Panc1 (cell line): ENCODE data around the gene BSND. TPM values are rescaled to one million over a fixed set of nuclear protein-coding genes. Genes with fewer than 3 reads are reported as not detected.

ENCODE experiments used
- ATAC-seq: fragments of 200-7000 bp; cut with Tn5 transposase; 2 replicates; pipeline ENCODE4 v1.9.1; 2020; ENCODE audit warnings: mild to moderate bottlenecking, moderate library complexity
- BruUV-seq: library from RNA; stranded (reverse); fragments of 400-500 nt; replicated peaks from 2 replicates; lab custom pipeline; 2021; lab: Mats Ljungman, UMichigan
- CTCF ChIA-PET: fragments of 300-600 bp; sonication (Branson Sonifier 250); formaldehyde crosslinking; loops from one replicate; lab custom pipeline; 2022; ENCODE audit warnings: antibody characterized with exemption; lab: Charles Lee
- POLR2A ChIA-PET: fragments of 300-600 bp; sonication (Branson Sonifier 250); formaldehyde crosslinking; loops from one replicate; lab custom pipeline; 2022; ENCODE audit warnings: antibody characterized with exemption; lab: Charles Lee
- DNase-seq: peaks from one replicate; pipeline ENCODE4 v3.0.0-alpha.2; 2010; ENCODE audit warnings: low read depth, low spot score
- H3K27ac ChIP-seq: 2 replicates; pipeline ENCODE4 v1.5.1; 2011; ENCODE audit warnings: mild to moderate bottlenecking, low read length, inconsistent platforms
- H3K27me3 ChIP-seq: fragments of 200-500 bp; sonication (Bioruptor generic); 2 replicates; pipeline ENCODE4 v1.6.0; 2014; ENCODE audit warnings: low read length, inconsistent platforms; ENCODE audit not compliant: control insufficient read depth, insufficient read depth
- H3K36me3 ChIP-seq: fragments of 200-500 bp; sonication (Bioruptor generic); 2 replicates; pipeline ENCODE4 v1.5.1; 2014; ENCODE audit warnings: inconsistent platforms, mild to moderate bottlenecking, low read length, moderate library complexity; ENCODE audit not compliant: control insufficient read depth, insufficient read depth
- H3K4me1 ChIP-seq: 2 replicates; pipeline ENCODE4 v1.5.1; 2011; ENCODE audit warnings: inconsistent platforms, mild to moderate bottlenecking, low read length, moderate library complexity; ENCODE audit not compliant: control insufficient read depth, insufficient read depth
- H3K4me3 ChIP-seq, 2 experiments: 2 replicates each; pipeline ENCODE4 v1.5.1; 2011 to 2012; ENCODE audit warnings: low read depth in 2 of 2, low read length in 2 of 2, mild to moderate bottlenecking in 2 of 2, inconsistent platforms in 1 of 2, moderate library complexity in 1 of 2
- H3K9me3 ChIP-seq: fragments of 200-500 bp; sonication (Bioruptor generic); 2 replicates; pipeline ENCODE4 v1.5.1; 2014; ENCODE audit warnings: low read depth, mild to moderate bottlenecking, inconsistent platforms, low read length, moderate library complexity; ENCODE audit not compliant: control insufficient read depth, insufficient read depth
- POLR2AphosphoS5 ChIP-seq: IDR thresholded peaks from 2 replicates; pipeline ENCODE4 v1.6.1; 2012; ENCODE audit warnings: mild to moderate bottlenecking, low read depth, low read length, moderate library complexity
- SIN3A ChIP-seq: IDR thresholded peaks from 2 replicates; pipeline ENCODE4 v1.6.1; 2012; ENCODE audit warnings: low read depth, mild to moderate bottlenecking, low read length, moderate library complexity, borderline replicate concordance; ENCODE audit not compliant: insufficient read depth
- TCF7L2 ChIP-seq: IDR thresholded peaks from 2 replicates; pipeline ENCODE4 v1.6.1; 2011; ENCODE audit warnings: mild to moderate bottlenecking, low read depth, low read length, inconsistent platforms
- in situ Hi-C: cut with HindIII; loops from 2 replicates; pipeline ENCODE4 v1.10.0; 2016; ENCODE audit warnings: low sequenced_read_pairs, low pct_unique_long_range_greater_than_20kb
- intact Hi-C: fragments of 100-400 bp; cut with micrococcal nuclease; formaldehyde crosslinking; loops from one replicate; pipeline ENCODE4 v1.10.0; 2022; ENCODE audit not compliant: unreplicated experiment
- total RNA-seq: library from RNA; stranded (reverse); gene quantifications from one replicate; pipeline ENCODE4 v1.2.1, GENCODE V29; 2021; ENCODE audit not compliant: unreplicated experiment
- TF ChIP-seq, protein P1 (sequence below): fragments of 450-650 bp; IDR thresholded peaks from 2 replicates; pipeline ENCODE4 v1.5.1; 2017; ENCODE audit warnings: mild to moderate bottlenecking
- TF ChIP-seq, protein P2 (sequence below), 2 experiments: IDR thresholded peaks; 2 replicates each; pipeline ENCODE4 v1.6.1; 2011 to 2012; ENCODE audit warnings: low read depth in 2 of 2, control low read depth in 1 of 2, low read length in 1 of 2, mild to moderate bottlenecking in 1 of 2, moderate library complexity in 1 of 2; ENCODE audit not compliant: insufficient read depth in 1 of 2

The BSND gene
- total RNA-seq, 1 experiment from 2014 or later = not detected

DNA sequence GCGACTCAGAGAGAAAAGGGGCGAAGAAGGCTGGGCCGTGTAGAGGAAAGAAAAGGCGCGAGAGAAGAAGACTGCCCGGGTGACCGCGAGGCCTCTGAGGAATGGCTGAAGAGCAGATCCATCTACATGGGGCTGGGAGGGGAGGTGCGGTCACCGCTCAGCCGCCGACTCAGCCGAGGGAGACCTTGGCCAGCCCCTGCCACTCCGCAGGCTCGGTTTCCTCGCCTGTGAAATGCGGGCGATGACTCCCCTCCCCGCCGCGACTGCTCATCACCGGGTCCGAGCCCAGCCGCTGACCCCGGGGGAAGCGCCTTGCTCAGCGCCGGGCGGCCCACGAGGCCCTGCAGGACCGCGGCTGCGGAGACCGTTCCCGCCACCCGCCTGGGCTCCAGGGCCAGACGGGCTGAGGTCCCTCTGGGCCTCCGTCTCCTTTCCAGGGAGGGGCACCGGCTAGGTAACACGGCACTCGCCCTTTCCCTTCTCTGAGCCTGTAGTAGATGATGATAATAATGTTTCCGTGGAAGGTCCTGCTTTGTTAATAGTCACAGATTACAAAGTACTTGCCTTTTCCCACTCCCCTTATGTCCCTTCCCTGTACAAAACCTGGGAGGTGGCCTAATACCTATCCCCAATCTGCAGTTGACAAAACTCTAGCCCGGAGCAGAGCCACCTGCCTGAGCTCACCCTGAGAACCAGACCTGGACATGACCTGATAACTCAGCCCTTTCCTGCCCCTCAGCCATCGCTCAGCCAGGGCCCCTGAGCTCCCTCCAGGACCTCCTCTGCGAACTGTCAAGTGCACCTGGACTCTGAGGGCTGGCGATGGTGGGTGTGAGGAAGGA, 1.6 kb upstream of the BSND start:
- Histone ChIP-seq H3K9me3 (no peaks in the 10 kb centered on the region), H3K27me3 (no peaks in the 10 kb centered on the region), H3K4me1 (no peaks in the 10 kb centered on the region), H3K36me3 (no peaks in the 10 kb centered on the region), H3K27ac (no peak overlapping the region), H3K4me3 (no peak overlapping the region)
- ChIA-PET POLR2A (interaction anchor here (0.7 kb wide), 1 partner anchor 152 kb away, joined by 6 read pairs; no protein-coding TSS in a partner anchor), CTCF (interaction anchor here (0.8 to 2.8 kb wide), 5 partner anchors 19 to 52 kb away, joined by 3 to 19 read pairs (median 9); no protein-coding TSS in a partner anchor)
- intact Hi-C loops (loop anchor here (1.0 kb wide), 2 partner anchors 47 to 52 kb away; no protein-coding TSS in a partner anchor), in situ Hi-C loops (no loop called here)
- ATAC-seq (peak; percentile 70), DNase-seq (no peak)
- BruUV-seq = no TSS peak
- TF ChIP-seq TCF7L2 (no peak), SIN3A (no peak)

DNA sequence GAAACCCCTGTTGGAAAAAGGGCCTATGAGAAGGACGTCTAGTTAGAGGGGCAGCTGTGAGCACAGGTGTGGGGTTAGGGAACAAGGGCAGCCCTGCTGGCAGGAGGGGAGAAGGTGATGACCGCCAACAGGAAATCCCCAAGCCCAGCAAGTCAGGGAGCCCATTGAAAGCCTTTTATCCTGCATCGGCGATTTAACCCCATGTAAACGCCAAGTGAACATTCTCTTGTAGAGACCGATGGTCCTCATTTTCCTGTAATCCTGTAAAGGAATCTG, 1.1 kb upstream of the BSND start:
- no peaks in the 10 kb centered on the region for H3K27me3 ChIP-seq
- POLR2A ChIA-PET = no interaction called here
- intact Hi-C loops (no loop called here), in situ Hi-C loops (no loop called here)
- no TSS peak for BruUV-seq
- H3K36me3 ChIP-seq = no peaks in the 10 kb centered on the region
- no peak for DNase-seq
- no peak overlapping the region for H3K27ac ChIP-seq
- no peak for ATAC-seq
- CTCF ChIA-PET = interaction anchor here (1.6 to 2.8 kb wide), 2 partner anchors 24 to 52 kb away, joined by 9 to 19 read pairs; no protein-coding TSS in a partner anchor
- H3K4me1 ChIP-seq = no peaks in the 10 kb centered on the region
- no peaks in the 10 kb centered on the region for H3K9me3 ChIP-seq
- H3K4me3 ChIP-seq = no peak overlapping the region
- TF ChIP-seq POLR2AphosphoS5 = no peak

DNA sequence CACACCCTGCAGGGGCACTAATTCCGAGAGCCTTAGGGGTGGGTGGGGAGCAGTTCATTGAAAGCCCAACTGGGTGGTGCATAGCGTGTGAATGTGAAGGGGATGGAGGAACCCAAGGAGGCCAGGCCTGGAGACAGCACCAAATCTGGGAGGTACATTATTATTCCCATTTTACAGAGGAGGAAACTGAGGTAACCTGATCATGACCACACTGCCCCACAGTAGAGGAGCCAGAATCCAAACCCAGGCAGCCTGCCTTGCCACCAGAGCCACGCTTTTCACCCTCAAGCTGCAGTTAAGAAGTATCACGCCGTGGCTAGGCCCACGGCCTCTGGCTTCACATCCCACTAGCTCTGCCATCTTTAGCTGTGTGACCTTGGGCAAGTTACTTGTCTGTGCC, 633 bp upstream of the BSND start:
- no peaks in the 10 kb centered on the region for H3K36me3 ChIP-seq
- H3K27ac ChIP-seq = no peak overlapping the region
- POLR2A ChIA-PET = no interaction called here
- ATAC-seq (no peak), DNase-seq (no peak)
- H3K4me3 ChIP-seq = no peak overlapping the region
- intact Hi-C loops = no loop called here
- TF ChIP-seq POLR2AphosphoS5 (no peak), SIN3A (no peak), TCF7L2 (no peak)
- TF ChIP-seq, protein P1, sequence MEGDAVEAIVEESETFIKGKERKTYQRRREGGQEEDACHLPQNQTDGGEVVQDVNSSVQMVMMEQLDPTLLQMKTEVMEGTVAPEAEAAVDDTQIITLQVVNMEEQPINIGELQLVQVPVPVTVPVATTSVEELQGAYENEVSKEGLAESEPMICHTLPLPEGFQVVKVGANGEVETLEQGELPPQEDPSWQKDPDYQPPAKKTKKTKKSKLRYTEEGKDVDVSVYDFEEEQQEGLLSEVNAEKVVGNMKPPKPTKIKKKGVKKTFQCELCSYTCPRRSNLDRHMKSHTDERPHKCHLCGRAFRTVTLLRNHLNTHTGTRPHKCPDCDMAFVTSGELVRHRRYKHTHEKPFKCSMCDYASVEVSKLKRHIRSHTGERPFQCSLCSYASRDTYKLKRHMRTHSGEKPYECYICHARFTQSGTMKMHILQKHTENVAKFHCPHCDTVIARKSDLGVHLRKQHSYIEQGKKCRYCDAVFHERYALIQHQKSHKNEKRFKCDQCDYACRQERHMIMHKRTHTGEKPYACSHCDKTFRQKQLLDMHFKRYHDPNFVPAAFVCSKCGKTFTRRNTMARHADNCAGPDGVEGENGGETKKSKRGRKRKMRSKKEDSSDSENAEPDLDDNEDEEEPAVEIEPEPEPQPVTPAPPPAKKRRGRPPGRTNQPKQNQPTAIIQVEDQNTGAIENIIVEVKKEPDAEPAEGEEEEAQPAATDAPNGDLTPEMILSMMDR = no peak
- TF ChIP-seq, protein P2, sequence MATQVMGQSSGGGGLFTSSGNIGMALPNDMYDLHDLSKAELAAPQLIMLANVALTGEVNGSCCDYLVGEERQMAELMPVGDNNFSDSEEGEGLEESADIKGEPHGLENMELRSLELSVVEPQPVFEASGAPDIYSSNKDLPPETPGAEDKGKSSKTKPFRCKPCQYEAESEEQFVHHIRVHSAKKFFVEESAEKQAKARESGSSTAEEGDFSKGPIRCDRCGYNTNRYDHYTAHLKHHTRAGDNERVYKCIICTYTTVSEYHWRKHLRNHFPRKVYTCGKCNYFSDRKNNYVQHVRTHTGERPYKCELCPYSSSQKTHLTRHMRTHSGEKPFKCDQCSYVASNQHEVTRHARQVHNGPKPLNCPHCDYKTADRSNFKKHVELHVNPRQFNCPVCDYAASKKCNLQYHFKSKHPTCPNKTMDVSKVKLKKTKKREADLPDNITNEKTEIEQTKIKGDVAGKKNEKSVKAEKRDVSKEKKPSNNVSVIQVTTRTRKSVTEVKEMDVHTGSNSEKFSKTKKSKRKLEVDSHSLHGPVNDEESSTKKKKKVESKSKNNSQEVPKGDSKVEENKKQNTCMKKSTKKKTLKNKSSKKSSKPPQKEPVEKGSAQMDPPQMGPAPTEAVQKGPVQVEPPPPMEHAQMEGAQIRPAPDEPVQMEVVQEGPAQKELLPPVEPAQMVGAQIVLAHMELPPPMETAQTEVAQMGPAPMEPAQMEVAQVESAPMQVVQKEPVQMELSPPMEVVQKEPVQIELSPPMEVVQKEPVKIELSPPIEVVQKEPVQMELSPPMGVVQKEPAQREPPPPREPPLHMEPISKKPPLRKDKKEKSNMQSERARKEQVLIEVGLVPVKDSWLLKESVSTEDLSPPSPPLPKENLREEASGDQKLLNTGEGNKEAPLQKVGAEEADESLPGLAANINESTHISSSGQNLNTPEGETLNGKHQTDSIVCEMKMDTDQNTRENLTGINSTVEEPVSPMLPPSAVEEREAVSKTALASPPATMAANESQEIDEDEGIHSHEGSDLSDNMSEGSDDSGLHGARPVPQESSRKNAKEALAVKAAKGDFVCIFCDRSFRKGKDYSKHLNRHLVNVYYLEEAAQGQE (IDR thresholded peaks at IDR 0.05; ENCODE audit: insufficient read depth in 1 of 2, low read depth in 2 of 2, low read length in 1 of 2) = no peak
- no peaks in the 10 kb centered on the region for H3K4me1 ChIP-seq
- in situ Hi-C loops = no loop called here
- no peaks in the 10 kb centered on the region for H3K9me3 ChIP-seq
- no TSS peak for BruUV-seq
- no peaks in the 10 kb centered on the region for H3K27me3 ChIP-seq
- CTCF ChIA-PET = interaction anchor here (1.4 kb wide), 1 partner anchor 52 kb away, joined by 3 read pairs; no protein-coding TSS in a partner anchor
